Measurements from ENCODE around the gene STAMBPL1.

DNA sequence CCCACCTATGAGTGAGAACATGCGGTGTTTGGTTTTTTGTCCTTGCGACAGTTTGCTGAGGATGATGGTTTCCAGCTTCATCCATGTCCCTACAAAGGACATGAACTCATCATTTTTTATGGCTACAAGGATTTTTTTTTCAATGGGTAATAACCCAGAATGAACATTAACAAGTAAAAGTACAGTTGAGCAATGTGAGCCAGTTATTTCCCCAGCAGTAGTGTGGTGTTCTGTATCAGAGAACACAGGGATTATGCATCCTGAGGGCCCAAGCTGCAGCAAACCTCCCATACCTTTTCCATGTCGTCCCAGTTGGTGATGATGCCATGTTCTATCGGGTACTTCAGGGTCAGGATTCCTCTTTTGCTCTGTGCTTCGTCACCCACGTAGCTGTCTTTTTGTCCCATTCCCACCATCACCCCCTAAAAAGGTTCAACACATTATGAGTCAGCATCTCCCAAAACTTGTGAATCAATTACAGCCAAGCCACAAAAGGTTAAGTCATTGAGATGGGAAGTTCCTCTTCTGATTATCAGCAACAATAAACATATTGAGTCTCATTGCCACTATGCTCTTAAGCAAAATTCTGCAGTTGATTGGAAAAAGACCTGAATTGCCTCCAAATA is 67.0 kb downstream of the STAMBPL1 start:
- no peak for TF ChIP-seq EZH2 (IDR thresholded peaks at IDR 0.05; ENCODE audit: low read length, missing control alignments)
- TF ChIP-seq, protein P1, sequence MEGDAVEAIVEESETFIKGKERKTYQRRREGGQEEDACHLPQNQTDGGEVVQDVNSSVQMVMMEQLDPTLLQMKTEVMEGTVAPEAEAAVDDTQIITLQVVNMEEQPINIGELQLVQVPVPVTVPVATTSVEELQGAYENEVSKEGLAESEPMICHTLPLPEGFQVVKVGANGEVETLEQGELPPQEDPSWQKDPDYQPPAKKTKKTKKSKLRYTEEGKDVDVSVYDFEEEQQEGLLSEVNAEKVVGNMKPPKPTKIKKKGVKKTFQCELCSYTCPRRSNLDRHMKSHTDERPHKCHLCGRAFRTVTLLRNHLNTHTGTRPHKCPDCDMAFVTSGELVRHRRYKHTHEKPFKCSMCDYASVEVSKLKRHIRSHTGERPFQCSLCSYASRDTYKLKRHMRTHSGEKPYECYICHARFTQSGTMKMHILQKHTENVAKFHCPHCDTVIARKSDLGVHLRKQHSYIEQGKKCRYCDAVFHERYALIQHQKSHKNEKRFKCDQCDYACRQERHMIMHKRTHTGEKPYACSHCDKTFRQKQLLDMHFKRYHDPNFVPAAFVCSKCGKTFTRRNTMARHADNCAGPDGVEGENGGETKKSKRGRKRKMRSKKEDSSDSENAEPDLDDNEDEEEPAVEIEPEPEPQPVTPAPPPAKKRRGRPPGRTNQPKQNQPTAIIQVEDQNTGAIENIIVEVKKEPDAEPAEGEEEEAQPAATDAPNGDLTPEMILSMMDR (conservative IDR thresholded peaks at IDR 0.05 in 1 of 2, IDR thresholded peaks at IDR 0.05 in 1 of 2; ENCODE audit: low read depth in 1 of 2, low read length in 2 of 2): no peak
